K562 (cell line): ENCODE measurements around the gene URB2. TPM values are rescaled to one million over a fixed set of nuclear protein-coding genes. Genes with fewer than 3 reads are reported as not detected.

Experiments
- ATF7 ChIP-seq: fragments of 450-650 bp; IDR thresholded peaks from 2 replicates; pipeline ENCODE4 v1.7.1; 2014; ENCODE audit warnings: mild to moderate bottlenecking, moderate library complexity
- CC2D1A ChIP-seq: fragments of 450-650 bp; IDR thresholded peaks from 2 replicates; pipeline ENCODE4 v1.6.1; 2017; ENCODE audit warnings: mild to moderate bottlenecking
- CGGBP1 ChIP-seq: fragments of 250-450 bp; sonication (Bioruptor Pico); IDR thresholded peaks from 2 replicates; pipeline ENCODE4 v1.9.0; 2021; ENCODE audit warnings: mild to moderate bottlenecking
- CXXC5 ChIP-seq: fragments of 250-450 bp; sonication (Bioruptor Pico); IDR thresholded peaks from 2 replicates; pipeline ENCODE4 v1.8.0; 2022; ENCODE audit warnings: inconsistent platforms, mild to moderate bottlenecking, moderate library complexity
- MAFK ChIP-seq: IDR thresholded peaks from 2 replicates; pipeline ENCODE4 v1.6.1; 2011; ENCODE audit warnings: low read length, improper control_type of control experiment
- NCOR1 ChIP-seq: fragments of 450-650 bp; IDR thresholded peaks from 2 replicates; pipeline ENCODE4 v1.6.1; 2016; ENCODE audit warnings: mild to moderate bottlenecking, moderate library complexity
- NRF1 ChIP-seq, 2 experiments: fragments of 450-650 bp; IDR thresholded peaks in 1 of 2; conservative IDR thresholded peaks in 1 of 2; 2 replicates each; pipeline ENCODE4 v1.6.1; 2014; ENCODE audit warnings: mild to moderate bottlenecking in 2 of 2
- PHB2 ChIP-seq: fragments of 450-650 bp; IDR thresholded peaks from 2 replicates; pipeline ENCODE4 v1.6.1; 2017; ENCODE audit warnings: low read depth
- RAD21 ChIP-seq, 2 experiments: fragments of 250-450 bp in 1 of 2; fragments of 450-650 bp in 1 of 2; sonication (Bioruptor Pico) in 1 of 2; formaldehyde crosslinking in 1 of 2; IDR thresholded peaks in 1 of 2; conservative IDR thresholded peaks in 1 of 2; 2 replicates each; pipeline versions ENCODE4 v1.4.0 to v1.8.0; 2020 to 2022; ENCODE audit warnings: mild to moderate bottlenecking in 2 of 2, moderate library complexity in 1 of 2
- RBM17 ChIP-seq: fragments of 200-400 bp; formaldehyde crosslinking; IDR thresholded peaks from 2 replicates; pipeline ENCODE4 v1.6.1; 2017; ENCODE audit warnings: low read depth, mild to moderate bottlenecking, low read length, borderline replicate concordance
- RBM34 ChIP-seq: fragments of 200-400 bp; formaldehyde crosslinking; IDR thresholded peaks from 2 replicates; pipeline ENCODE4 v1.6.1; 2018; ENCODE audit warnings: low read length, borderline replicate concordance; ENCODE audit not compliant: insufficient read depth
- SMARCA4 ChIP-seq: fragments of 450-650 bp; IDR thresholded peaks from 2 replicates; pipeline ENCODE4 v1.6.1; 2016
- SMC3 ChIP-seq: conservative IDR thresholded peaks from 2 replicates; pipeline ENCODE4 v1.6.1; 2011; ENCODE audit warnings: low read depth, low read length, improper control_type of control experiment; ENCODE audit not compliant: insufficient read depth
- SNAPC5 ChIP-seq: fragments of 250-450 bp; sonication (Bioruptor Pico); IDR thresholded peaks from 2 replicates; pipeline ENCODE4 v1.8.0; 2021; ENCODE audit warnings: moderate library complexity, mild to moderate bottlenecking, inconsistent platforms
- ZBTB33 ChIP-seq: sonication (generic); formaldehyde crosslinking; IDR thresholded peaks from 2 replicates; pipeline ENCODE4 v1.8.1; 2023; ENCODE audit warnings: mild to moderate bottlenecking, missing genetic modification reagents
- ZNF584 ChIP-seq: fragments of 200-800 bp; sonication (Bioruptor generic); IDR thresholded peaks from 2 replicates; pipeline ENCODE4 v1.6.1; 2016; ENCODE audit warnings: low read depth, mild to moderate bottlenecking, missing genetic modification characterization, missing compliant biosample characterization
- ZNF609 ChIP-seq: sonication (generic); formaldehyde crosslinking; IDR thresholded peaks from 2 replicates; pipeline ENCODE4 v1.8.1; 2023; ENCODE audit warnings: missing genetic modification reagents, mild to moderate bottlenecking, borderline replicate concordance
- polyA plus RNA-seq, 8 experiments: library from polyadenylated mRNA; depleted of rRNA in 4 of 8; stranded (reverse) in 5 of 8; unstranded in 3 of 8; fragments of >200 nt; fragmentation: Nextera tagmentation in 2 of 8; fragmentation: Illumina TruSeq in 1 of 8; extraction: Ambion mirVana in 2 of 8; extraction: Trizol in 1 of 8; gene quantifications; 2 replicates each; pipeline versions ENCODE4 v1.2.1 to v1.2.3, GENCODE V29; 2011 to 2014; ENCODE audit warnings: inconsistent platforms in 1 of 8, missing spikeins in 1 of 8
- total RNA-seq, 7 experiments: library from RNA; depleted of rRNA in 6 of 7; stranded (reverse); fragments of >200 nt in 6 of 7; fragmentation: Illumina TruSeq in 2 of 7; extraction: Trizol in 2 of 7; gene quantifications; 2 replicates each; pipeline versions ENCODE4 v1.2.1 to v1.2.3, GENCODE V29; 2011 to 2021; ENCODE audit warnings: low replicate concordance in 1 of 7
- TF ChIP-seq, protein P1 (sequence below), 2 experiments: IDR thresholded peaks; 2 replicates each; pipeline ENCODE4 v1.6.1; 2012; ENCODE audit warnings: improper control_type of control experiment in 2 of 2, low read depth in 2 of 2, low read length in 2 of 2, borderline replicate concordance in 1 of 2

URB2 gene
- total and polyA plus RNA-seq, 9 of the 15 experiments (the other 6 are each of a cell fraction or from before 2014, with no cell fraction given): 2.8 to 28.3 (median 19.0) TPM

GRCh38 chr1:229661022-229661877 is 35.2 kb downstream of the URB2 start (continued):
- TF ChIP-seq SMARCA4: no peak
- TF ChIP-seq PHB2: no peak
- TF ChIP-seq CXXC5: peak; percentile 24
- no peak for TF ChIP-seq RBM17
- TF ChIP-seq CGGBP1 (CRISPR knock-in tag): no peak
- TF ChIP-seq ZBTB33 (CRISPR knock-in tag): peak; percentile 92
- TF ChIP-seq ZNF609 (CRISPR knock-in tag): no peak
- TF ChIP-seq RBM34: no peak
- TF ChIP-seq ZNF584 (CRISPR knock-in tag): no peak
- TF ChIP-seq ATF7: no peak
- no peak for TF ChIP-seq NCOR1
- TF ChIP-seq SMC3: peak; percentile 80
- TF ChIP-seq SNAPC5: no peak
- TF ChIP-seq RAD21 (CRISPR knock-in tag; conservative IDR thresholded peaks at IDR 0.05 in 1 of 2, IDR thresholded peaks at IDR 0.05 in 1 of 2): peak; percentile 83 to 85
- no peak for TF ChIP-seq MAFK
- no peak for TF ChIP-seq NRF1 (conservative IDR thresholded peaks at IDR 0.05 in 1 of 2, IDR thresholded peaks at IDR 0.05 in 1 of 2)
- TF ChIP-seq, protein P1, sequence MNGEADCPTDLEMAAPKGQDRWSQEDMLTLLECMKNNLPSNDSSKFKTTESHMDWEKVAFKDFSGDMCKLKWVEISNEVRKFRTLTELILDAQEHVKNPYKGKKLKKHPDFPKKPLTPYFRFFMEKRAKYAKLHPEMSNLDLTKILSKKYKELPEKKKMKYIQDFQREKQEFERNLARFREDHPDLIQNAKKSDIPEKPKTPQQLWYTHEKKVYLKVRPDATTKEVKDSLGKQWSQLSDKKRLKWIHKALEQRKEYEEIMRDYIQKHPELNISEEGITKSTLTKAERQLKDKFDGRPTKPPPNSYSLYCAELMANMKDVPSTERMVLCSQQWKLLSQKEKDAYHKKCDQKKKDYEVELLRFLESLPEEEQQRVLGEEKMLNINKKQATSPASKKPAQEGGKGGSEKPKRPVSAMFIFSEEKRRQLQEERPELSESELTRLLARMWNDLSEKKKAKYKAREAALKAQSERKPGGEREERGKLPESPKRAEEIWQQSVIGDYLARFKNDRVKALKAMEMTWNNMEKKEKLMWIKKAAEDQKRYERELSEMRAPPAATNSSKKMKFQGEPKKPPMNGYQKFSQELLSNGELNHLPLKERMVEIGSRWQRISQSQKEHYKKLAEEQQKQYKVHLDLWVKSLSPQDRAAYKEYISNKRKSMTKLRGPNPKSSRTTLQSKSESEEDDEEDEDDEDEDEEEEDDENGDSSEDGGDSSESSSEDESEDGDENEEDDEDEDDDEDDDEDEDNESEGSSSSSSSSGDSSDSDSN (IDR thresholded peaks at IDR 0.05; ENCODE audit: borderline replicate concordance in 1 of 2, low read depth in 2 of 2, low read length in 2 of 2): no peak
- 0 out of 2 replicates have a peak, but pooled peaks have one; percentile 38 for TF ChIP-seq CC2D1A
